ENCODE results near the gene PIM2.
"Not testable (repeated sequence)": the region's sequence is repeated elsewhere in the genome, so short reads cannot be mapped to it uniquely, and the experiment has no call there.

The PIM2 gene

DNA sequence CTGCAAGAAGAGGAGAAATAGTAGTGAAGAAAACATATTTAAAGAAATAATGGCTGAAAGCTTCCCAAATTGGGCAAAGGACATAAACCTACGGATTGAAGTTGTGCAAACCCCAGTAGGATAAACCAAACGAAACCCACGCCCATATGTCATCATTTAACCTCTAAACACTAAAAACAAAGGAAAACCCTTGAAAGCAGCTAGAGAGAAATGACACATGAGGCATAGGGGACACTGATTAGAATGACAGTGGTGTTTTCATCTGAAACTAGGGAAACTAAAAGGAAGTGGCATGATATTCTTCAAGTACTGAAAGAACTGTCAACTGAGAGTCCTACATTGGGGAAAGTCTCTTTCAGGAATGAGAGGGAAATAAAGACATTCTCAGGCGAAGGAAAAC, 41.9 kb downstream of the PIM2 start:
- DNase-seq (ENCODE audit: low read depth in 2 of 3, low spot score in 1 of 3) = not testable (repeated sequence)

DNA sequence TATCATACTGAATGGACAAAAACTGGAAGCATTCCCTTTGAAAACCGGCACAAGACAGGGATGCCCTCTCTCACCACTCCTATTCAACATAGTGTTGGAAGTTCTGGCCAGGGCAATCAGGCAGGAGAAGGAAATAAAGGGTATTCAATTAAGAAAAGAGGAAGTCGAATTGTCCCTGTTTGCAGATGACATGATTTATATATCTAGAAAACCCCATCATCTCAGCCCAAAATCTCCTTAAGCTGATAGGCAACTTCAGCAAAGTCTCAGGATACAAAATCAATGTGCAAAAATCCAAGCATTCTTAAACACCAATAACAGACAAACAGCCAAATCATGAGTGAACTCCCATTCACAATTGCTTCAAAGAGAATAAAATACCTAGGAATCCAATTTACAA, 46.8 kb downstream of the PIM2 start:
- not testable (repeated sequence) for DNase-seq (ENCODE audit: low read depth in 2 of 3, low spot score in 1 of 3)

- DNase-seq (ENCODE audit: low read depth in 2 of 3, low spot score in 1 of 3) = no peak
These were observed 54.6 kb downstream of the PIM2 start for GRCh38 chrX:48864210-48864609.

All from stimulated activated CD4-positive, alpha-beta T cell treated with anti-CD3 and anti-CD28 coated beads, Interleukin-12 subunit alpha, Interleukin-12 subunit beta, amount 100 ng/mL, for 48 hours (primary cell).